ENCODE measurements around the gene VWF. TPM values are rescaled to one million over a fixed set of nuclear protein-coding genes. Genes with fewer than 3 reads are reported as not detected.

The VWF gene
- total and polyA plus RNA-seq, 2 experiments from 2014 or later: 0.42 to 0.56 TPM

DNA sequence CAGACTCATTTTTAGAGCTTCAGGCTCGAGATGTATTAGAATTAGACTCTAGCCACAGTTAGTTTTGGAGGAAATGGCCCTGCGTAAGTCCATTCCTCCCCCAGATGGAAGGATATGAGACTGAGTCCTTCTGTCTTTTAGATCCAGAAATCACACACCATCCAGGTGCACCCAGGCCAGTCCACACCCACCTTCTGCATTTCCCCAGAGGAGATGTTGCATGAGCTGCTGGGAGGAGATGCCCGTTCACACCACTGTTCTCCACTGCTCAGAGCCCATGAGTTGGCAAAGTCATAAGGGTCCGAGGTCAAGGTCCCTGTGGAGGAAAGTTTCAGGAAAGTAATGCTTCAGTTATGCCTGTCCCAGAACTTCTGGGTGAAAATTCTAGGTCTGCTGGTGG lies 29.2 kb downstream of the VWF start:
- H3K9me3 Mint-ChIP-seq: peaks cover 2% of the 10 kb centered on the region; the same call in 2 of the 3 replicates
- H2AFZ ChIP-seq: no peak overlapping the region
- no peak overlapping the region for H3K4me3 Mint-ChIP-seq
- no peak overlapping the region for H3K27ac Mint-ChIP-seq
- no peak overlapping the region for H3K4me2 ChIP-seq
- no peaks in the 10 kb centered on the region for H3F3A ChIP-seq (replicated peaks; ENCODE audit: low read depth)
- H3K4me3 ChIP-seq: no peak overlapping the region
- DNase-seq (ENCODE audit: low spot score) (no peak), ATAC-seq (no peak)
- H3K4me1 ChIP-seq (ENCODE audit: insufficient read depth): no peaks in the 10 kb centered on the region
- H3K27me3 Mint-ChIP-seq (ENCODE audit: insufficient read depth, low read depth, poor library complexity): peaks cover 3% of the 10 kb centered on the region
- H3K27ac ChIP-seq (ENCODE audit: low read depth): no peak overlapping the region
- H4K20me1 ChIP-seq (replicated peaks; ENCODE audit: insufficient read depth): no peaks in the 10 kb centered on the region
- H3K4me1 Mint-ChIP-seq: 0 out of 3 replicates have a peak, but pooled peaks cover 3% of the 10 kb centered on the region
- no peaks in the 10 kb centered on the region for H3K36me3 ChIP-seq (ENCODE audit: insufficient read depth)
- H3K9me2 ChIP-seq (ENCODE audit: insufficient read depth): no peaks in the 10 kb centered on the region
- H3K27me3 ChIP-seq (ENCODE audit: insufficient read depth): no peaks in the 10 kb centered on the region
- no peaks in the 10 kb centered on the region for H3K79me2 ChIP-seq (replicated peaks; ENCODE audit: insufficient read depth)
- TF ChIP-seq ZNF114 (CRISPR knock-in tag; IDR thresholded peaks at IDR 0.05): no peak
- no peak for TF ChIP-seq ZNF331 (CRISPR knock-in tag; IDR thresholded peaks at IDR 0.05; ENCODE audit: low read depth)
- TF ChIP-seq EZH2 (IDR thresholded peaks at IDR 0.05; ENCODE audit: low read depth, unreplicated experiment): no peak
- TF ChIP-seq JUNB (IDR thresholded peaks at IDR 0.05; ENCODE audit: unreplicated experiment): no peak
- TF ChIP-seq STAT1 (IDR thresholded peaks at IDR 0.05; ENCODE audit: unreplicated experiment): no peak
- no peak for TF ChIP-seq CTCF (conservative IDR thresholded peaks at IDR 0.05; ENCODE audit: low read depth in 2 of 2)
- no peak for TF ChIP-seq REST (IDR thresholded peaks at IDR 0.05; ENCODE audit: unreplicated experiment)
- TF ChIP-seq POLR2AphosphoS5 (IDR thresholded peaks at IDR 0.05; ENCODE audit: low read depth): no peak
- TF ChIP-seq, protein P1, sequence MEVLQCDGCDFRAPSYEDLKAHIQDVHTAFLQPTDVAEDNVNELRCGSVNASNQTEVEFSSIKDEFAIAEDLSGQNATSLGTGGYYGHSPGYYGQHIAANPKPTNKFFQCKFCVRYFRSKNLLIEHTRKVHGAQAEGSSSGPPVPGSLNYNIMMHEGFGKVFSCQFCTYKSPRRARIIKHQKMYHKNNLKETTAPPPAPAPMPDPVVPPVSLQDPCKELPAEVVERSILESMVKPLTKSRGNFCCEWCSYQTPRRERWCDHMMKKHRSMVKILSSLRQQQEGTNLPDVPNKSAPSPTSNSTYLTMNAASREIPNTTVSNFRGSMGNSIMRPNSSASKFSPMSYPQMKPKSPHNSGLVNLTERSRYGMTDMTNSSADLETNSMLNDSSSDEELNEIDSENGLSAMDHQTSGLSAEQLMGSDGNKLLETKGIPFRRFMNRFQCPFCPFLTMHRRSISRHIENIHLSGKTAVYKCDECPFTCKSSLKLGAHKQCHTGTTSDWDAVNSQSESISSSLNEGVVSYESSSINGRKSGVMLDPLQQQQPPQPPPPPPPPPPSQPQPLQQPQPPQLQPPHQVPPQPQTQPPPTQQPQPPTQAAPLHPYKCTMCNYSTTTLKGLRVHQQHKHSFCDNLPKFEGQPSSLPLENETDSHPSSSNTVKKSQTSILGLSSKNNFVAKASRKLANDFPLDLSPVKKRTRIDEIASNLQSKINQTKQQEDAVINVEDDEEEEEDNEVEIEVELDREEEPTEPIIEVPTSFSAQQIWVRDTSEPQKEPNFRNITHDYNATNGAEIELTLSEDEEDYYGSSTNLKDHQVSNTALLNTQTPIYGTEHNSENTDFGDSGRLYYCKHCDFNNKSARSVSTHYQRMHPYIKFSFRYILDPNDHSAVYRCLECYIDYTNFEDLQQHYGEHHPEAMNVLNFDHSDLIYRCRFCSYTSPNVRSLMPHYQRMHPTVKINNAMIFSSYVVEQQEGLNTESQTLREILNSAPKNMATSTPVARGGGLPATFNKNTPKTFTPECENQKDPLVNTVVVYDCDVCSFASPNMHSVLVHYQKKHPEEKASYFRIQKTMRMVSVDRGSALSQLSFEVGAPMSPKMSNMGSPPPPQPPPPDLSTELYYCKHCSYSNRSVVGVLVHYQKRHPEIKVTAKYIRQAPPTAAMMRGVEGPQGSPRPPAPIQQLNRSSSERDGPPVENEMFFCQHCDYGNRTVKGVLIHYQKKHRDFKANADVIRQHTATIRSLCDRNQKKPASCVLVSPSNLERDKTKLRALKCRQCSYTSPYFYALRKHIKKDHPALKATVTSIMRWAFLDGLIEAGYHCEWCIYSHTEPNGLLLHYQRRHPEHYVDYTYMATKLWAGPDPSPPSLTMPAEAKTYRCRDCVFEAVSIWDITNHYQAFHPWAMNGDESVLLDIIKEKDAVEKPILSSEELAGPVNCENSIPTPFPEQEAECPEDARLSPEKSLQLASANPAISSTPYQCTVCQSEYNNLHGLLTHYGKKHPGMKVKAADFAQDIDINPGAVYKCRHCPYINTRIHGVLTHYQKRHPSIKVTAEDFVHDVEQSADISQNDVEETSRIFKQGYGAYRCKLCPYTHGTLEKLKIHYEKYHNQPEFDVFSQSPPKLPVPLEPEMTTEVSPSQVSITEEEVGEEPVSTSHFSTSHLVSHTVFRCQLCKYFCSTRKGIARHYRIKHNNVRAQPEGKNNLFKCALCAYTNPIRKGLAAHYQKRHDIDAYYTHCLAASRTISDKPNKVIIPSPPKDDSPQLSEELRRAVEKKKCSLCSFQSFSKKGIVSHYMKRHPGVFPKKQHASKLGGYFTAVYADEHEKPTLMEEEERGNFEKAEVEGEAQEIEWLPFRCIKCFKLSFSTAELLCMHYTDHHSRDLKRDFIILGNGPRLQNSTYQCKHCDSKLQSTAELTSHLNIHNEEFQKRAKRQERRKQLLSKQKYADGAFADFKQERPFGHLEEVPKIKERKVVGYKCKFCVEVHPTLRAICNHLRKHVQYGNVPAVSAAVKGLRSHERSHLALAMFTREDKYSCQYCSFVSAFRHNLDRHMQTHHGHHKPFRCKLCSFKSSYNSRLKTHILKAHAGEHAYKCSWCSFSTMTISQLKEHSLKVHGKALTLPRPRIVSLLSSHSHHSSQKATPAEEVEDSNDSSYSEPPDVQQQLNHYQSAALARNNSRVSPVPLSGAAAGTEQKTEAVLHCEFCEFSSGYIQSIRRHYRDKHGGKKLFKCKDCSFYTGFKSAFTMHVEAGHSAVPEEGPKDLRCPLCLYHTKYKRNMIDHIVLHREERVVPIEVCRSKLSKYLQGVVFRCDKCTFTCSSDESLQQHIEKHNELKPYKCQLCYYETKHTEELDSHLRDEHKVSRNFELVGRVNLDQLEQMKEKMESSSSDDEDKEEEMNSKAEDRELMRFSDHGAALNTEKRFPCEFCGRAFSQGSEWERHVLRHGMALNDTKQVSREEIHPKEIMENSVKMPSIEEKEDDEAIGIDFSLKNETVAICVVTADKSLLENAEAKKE (CRISPR knock-in tag; IDR thresholded peaks at IDR 0.05): no peak
- no peak for TF ChIP-seq CREB1 (CRISPR knock-in tag; IDR thresholded peaks at IDR 0.05; ENCODE audit: low read depth)
- H3K36me3 Mint-ChIP-seq (ENCODE audit: low read depth): peaks cover 4% of the 10 kb centered on the region; the same call in 2 of the 3 replicates
